Fibroblast of mammary gland (primary cell): Measurements from ENCODE around the gene CADM1.

Experiments
- DNase-seq: peaks from one replicate; pipeline ENCODE4 v3.0.0-alpha.2; 2010; ENCODE audit warnings: low read depth
- H3K4me3 ChIP-seq: 2 replicates; pipeline ENCODE4 v1.5.1; 2011; ENCODE audit warnings: low read depth, mild to moderate bottlenecking, low read length, moderate library complexity; ENCODE audit not compliant: control insufficient read depth
- TF ChIP-seq, protein P1 (sequence below): conservative IDR thresholded peaks from 2 replicates; pipeline ENCODE4 v1.5.1; 2011; ENCODE audit warnings: low read depth, low read length, inconsistent platforms; ENCODE audit not compliant: control insufficient read depth, insufficient read depth

The CADM1 gene

GRCh38 chr11:115168686-115169085 is 335.5 kb downstream of the CADM1 start:
- TF ChIP-seq, protein P1, sequence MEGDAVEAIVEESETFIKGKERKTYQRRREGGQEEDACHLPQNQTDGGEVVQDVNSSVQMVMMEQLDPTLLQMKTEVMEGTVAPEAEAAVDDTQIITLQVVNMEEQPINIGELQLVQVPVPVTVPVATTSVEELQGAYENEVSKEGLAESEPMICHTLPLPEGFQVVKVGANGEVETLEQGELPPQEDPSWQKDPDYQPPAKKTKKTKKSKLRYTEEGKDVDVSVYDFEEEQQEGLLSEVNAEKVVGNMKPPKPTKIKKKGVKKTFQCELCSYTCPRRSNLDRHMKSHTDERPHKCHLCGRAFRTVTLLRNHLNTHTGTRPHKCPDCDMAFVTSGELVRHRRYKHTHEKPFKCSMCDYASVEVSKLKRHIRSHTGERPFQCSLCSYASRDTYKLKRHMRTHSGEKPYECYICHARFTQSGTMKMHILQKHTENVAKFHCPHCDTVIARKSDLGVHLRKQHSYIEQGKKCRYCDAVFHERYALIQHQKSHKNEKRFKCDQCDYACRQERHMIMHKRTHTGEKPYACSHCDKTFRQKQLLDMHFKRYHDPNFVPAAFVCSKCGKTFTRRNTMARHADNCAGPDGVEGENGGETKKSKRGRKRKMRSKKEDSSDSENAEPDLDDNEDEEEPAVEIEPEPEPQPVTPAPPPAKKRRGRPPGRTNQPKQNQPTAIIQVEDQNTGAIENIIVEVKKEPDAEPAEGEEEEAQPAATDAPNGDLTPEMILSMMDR: no peak
- DNase-seq: no peak
- H3K4me3 ChIP-seq: no peak overlapping the region

DNA sequence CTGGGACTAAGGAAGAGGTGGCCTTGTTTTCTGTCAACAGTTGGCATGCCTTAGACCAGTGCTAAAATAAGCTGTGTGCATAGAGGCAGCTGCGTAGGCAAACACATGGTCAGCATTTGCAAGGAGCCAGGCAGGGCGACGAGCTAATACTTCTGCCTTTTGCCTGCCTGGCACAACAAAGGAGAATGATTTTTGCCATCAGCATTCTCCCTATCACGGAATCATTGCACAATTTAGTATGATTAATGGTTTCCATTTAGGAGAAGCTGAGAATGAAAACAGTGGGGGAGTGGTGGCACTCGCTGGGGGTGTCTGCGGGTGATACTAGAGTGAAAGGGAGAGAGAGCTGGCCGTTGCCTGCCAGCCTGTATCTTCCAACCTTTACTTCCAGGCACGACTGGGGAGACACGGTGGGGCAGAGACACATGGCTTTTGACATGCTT is 336.0 kb downstream of the CADM1 start:
- TF ChIP-seq, protein P1: no peak
- DNase-seq: no peak
- no peak overlapping the region for H3K4me3 ChIP-seq

- no peak for DNase-seq
- TF ChIP-seq, protein P1: no peak
- no peak overlapping the region for H3K4me3 ChIP-seq
Measured at GRCh38 chr11:115167456-115167855, 336.8 kb downstream of the CADM1 start.

GRCh38 chr11:115166820-115167219 is 337.4 kb downstream of the CADM1 start:
- DNase-seq: no peak
- H3K4me3 ChIP-seq: no peak overlapping the region
- TF ChIP-seq, protein P1: no peak

DNA sequence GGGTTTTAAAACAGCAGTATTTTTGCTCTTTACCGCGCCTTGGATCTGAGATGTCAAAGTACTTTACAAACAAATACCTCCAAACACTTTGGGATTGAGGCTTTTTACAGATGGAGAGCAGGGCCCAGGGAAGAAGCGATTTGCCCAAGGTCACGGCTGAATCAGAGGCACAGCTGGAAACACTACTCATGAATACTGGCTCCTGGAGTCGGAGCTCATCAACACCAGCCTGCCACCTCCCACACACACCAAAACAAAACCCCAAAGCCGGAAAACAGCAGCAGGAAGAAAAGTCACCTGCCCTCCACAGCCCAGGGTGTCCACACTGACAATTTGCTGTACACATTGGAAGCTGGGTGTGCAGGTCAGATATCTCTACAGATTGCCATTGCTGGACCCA is 339.4 kb downstream of the CADM1 start:
- TF ChIP-seq, protein P1: no peak
- DNase-seq: no peak
- H3K4me3 ChIP-seq: no peak overlapping the region

- DNase-seq: no peak
- H3K4me3 ChIP-seq: no peak overlapping the region
- TF ChIP-seq, protein P1: no peak
Measured at GRCh38 chr11:115162919-115163318, 341.3 kb downstream of the CADM1 start.

DNA sequence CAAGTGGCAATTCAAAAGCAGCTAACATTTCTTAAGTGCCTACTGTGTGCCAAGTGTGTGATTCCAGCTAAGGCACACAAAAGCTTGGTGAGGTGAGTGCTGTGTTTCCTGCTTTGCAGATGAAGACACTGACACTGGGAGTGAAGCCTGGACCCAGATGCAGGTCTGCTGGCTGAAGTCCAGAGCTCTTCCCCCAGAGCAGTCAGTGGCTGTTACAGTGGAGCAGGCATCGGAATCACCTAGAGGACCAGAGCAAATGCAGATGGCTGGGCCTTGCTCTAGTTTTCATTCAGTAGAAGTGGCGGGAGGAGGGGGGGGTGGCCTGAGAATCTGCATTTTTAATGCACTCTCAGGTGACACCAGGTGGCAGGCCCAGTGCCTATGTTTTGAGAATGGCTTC is 342.3 kb downstream of the CADM1 start:
- no peak for DNase-seq
- H3K4me3 ChIP-seq: no peak overlapping the region
- TF ChIP-seq, protein P1: no peak
